Sigmoid colon (tissue), 7 donors: ENCODE measurements around the gene DLAT. TPM values are rescaled to one million over a fixed set of nuclear protein-coding genes. Genes with fewer than 3 reads are reported as not detected.

Experiments used
- DNase-seq: peaks from one replicate; pipeline ENCODE4 v3.0.0-alpha.2; 2019
- H3K27ac ChIP-seq, 4 donors: fragments of 200-600 bp; sonication (generic); one replicate each; pipeline ENCODE4 v1.5.1; 2016 to 2019; ENCODE audit warnings: mild to moderate bottlenecking in 1 of 4
- H3K27me3 ChIP-seq, 3 donors: fragments of 200-600 bp; sonication (generic); one replicate each; pipeline ENCODE4 v1.5.1; 2019; ENCODE audit warnings: mild to moderate bottlenecking in 1 of 3
- H3K36me3 ChIP-seq, 4 donors: fragments of 200-600 bp; sonication (generic); one replicate each; pipeline ENCODE4 v1.5.1; 2016 to 2019
- H3K4me1 ChIP-seq, 4 donors: fragments of 200-600 bp; sonication (generic); one replicate each; pipeline ENCODE4 v1.5.1; 2017 to 2019
- H3K4me3 ChIP-seq, 4 donors: fragments of 200-600 bp; sonication (generic); one replicate each; pipeline ENCODE4 v1.5.1; 2017 to 2019; ENCODE audit warnings: mild to moderate bottlenecking in 2 of 4, moderate library complexity in 1 of 4
- H3K9me3 ChIP-seq, 4 donors: fragments of 200-600 bp in 3 of 4; sonication (generic) in 3 of 4; one replicate each; pipeline versions ENCODE4 v1.5.1 to v1.6.1; 2013 to 2019
- CTCF ChIP-seq, 4 experiments: fragments of 450-650 bp in 3 of 4; fragments of 200-600 bp in 1 of 4; IDR thresholded peaks; one replicate each; pipeline ENCODE4 v1.5.1; 2016 to 2019; ENCODE audit warnings: antibody characterized with exemption in 4 of 4, mild to moderate bottlenecking in 3 of 4, moderate library complexity in 2 of 4
- EP300 ChIP-seq, 4 donors: sonication (generic); formaldehyde crosslinking; IDR thresholded peaks; one replicate each; pipeline ENCODE4 v1.6.1; 2017; ENCODE audit warnings: antibody characterized with exemption in 4 of 4
- POLR2A ChIP-seq, 2 donors: fragments of 450-650 bp; IDR thresholded peaks; one replicate each; pipeline ENCODE4 v1.6.1; 2016; ENCODE audit warnings: antibody characterized with exemption in 2 of 2, mild to moderate bottlenecking in 2 of 2, moderate library complexity in 2 of 2
- POLR2AphosphoS5 ChIP-seq, 4 donors: sonication (generic); formaldehyde crosslinking; IDR thresholded peaks; one replicate each; pipeline ENCODE4 v1.6.1; 2017; ENCODE audit warnings: antibody characterized with exemption in 4 of 4
- WGBS, 2 donors: extraction: QIAGEN DNeasy Blood & Tissue Kit; methylation state at CpG; one replicate each; pipeline ENCODE4 v1.1.7; 2013; 5-methylcytosine and 5-hydroxymethylcytosine counted together
- intact Hi-C: fragments of 100-400 bp; cut with DNase I; formaldehyde crosslinking; loops from one replicate; pipeline ENCODE4 v1.15.1; 2023
- polyA plus RNA-seq, 3 donors: library from polyadenylated mRNA; stranded (reverse); fragments of 200-250 nt; gene quantifications; one replicate each; pipeline ENCODE4 v1.2.3, GENCODE V29; 2013
- total RNA-seq, 4 donors: library from RNA; depleted of rRNA; stranded (reverse); fragments of >200 nt; gene quantifications; one replicate each; pipeline ENCODE4 v1.1.0, GENCODE V29; 2016
- donor health status: healthy with polysubstance abuse.
- donor health status: Bipolar disorder and iron deficiency.
- donor health status: healthy.

The DLAT gene
- total and polyA plus RNA-seq, 7 donors: 23.2 to 49.0 (median 27.3) TPM

- H3K9me3 ChIP-seq: no peaks in the 10 kb centered on the region
- H3K27me3 ChIP-seq: no peaks in the 10 kb centered on the region
- no peak overlapping the region for H3K4me3 ChIP-seq
- H3K36me3 ChIP-seq: peaks cover 11 to 58% (median 19%) of the 10 kb centered on the region in 4 donors
- no peak for DNase-seq
- no peak for TF ChIP-seq POLR2A (IDR thresholded peaks at IDR 0.05)
- TF ChIP-seq CTCF (IDR thresholded peaks at IDR 0.05): no peak
- intact Hi-C loops: no loop called here
- peak overlapping the region in 2 of 4 donors; percentile 26 to 60 for H3K27ac ChIP-seq
- H3K4me1 ChIP-seq: no peaks in the 10 kb centered on the region
- WGBS, 2 donors: 90 to 92% methylated on average over 1 of the region's 1 CpG
Measured at GRCh38 chr11:112016765-112017376, 8.3 kb upstream of the DLAT start.

GRCh38 chr11:112017538-112017937 is 7.7 kb upstream of the DLAT start:
- no peaks in the 10 kb centered on the region for H3K9me3 ChIP-seq
- no peaks in the 10 kb centered on the region for H3K4me1 ChIP-seq
- intact Hi-C loops: no loop called here
- no peaks in the 10 kb centered on the region for H3K27me3 ChIP-seq
- TF ChIP-seq CTCF (IDR thresholded peaks at IDR 0.05) (no peak), POLR2A (IDR thresholded peaks at IDR 0.05) (no peak), EP300 (IDR thresholded peaks at IDR 0.05) (no peak), POLR2AphosphoS5 (IDR thresholded peaks at IDR 0.05) (no peak)
- 90% methylated on average over 4 of the region's 4 CpGs for WGBS, 2 donors
- no peak overlapping the region for H3K4me3 ChIP-seq
- H3K27ac ChIP-seq: peak overlapping the region in 2 of 4 donors; percentile 23 to 39
- no peak for DNase-seq
- peaks cover 11 to 65% (median 19%) of the 10 kb centered on the region in 4 donors for H3K36me3 ChIP-seq

- no peak for DNase-seq
- H3K27ac ChIP-seq: no peak overlapping the region
- H3K4me1 ChIP-seq: no peaks in the 10 kb centered on the region
- intact Hi-C loops: no loop called here
- 91 to 93% methylated on average over 5 of the region's 5 CpGs for WGBS, 2 donors
- no peaks in the 10 kb centered on the region for H3K27me3 ChIP-seq
- no peaks in the 10 kb centered on the region for H3K9me3 ChIP-seq
- TF ChIP-seq POLR2AphosphoS5 (IDR thresholded peaks at IDR 0.05) (no peak), POLR2A (IDR thresholded peaks at IDR 0.05) (no peak), EP300 (IDR thresholded peaks at IDR 0.05) (no peak), CTCF (IDR thresholded peaks at IDR 0.05) (no peak)
- peaks cover 11 to 74% (median 19%) of the 10 kb centered on the region in 4 donors for H3K36me3 ChIP-seq
- no peak overlapping the region for H3K4me3 ChIP-seq
Measured at GRCh38 chr11:112019066-112019465, 6.1 kb upstream of the DLAT start.

GRCh38 chr11:112023104-112023503 is 2.1 kb upstream of the DLAT start:
- H3K36me3 ChIP-seq: peaks cover 11 to 54% (median 16%) of the 10 kb centered on the region in 4 donors
- peaks cover 0 to 14% (median 3%) of the 10 kb centered on the region in 4 donors for H3K4me1 ChIP-seq
- H3K27ac ChIP-seq: no peak overlapping the region
- intact Hi-C loops: no loop called here
- no peaks in the 10 kb centered on the region for H3K9me3 ChIP-seq
- 81 to 92% methylated on average over 3 of the region's 3 CpGs for WGBS, 2 donors
- no peak for DNase-seq
- no peak for TF ChIP-seq CTCF (IDR thresholded peaks at IDR 0.05)
- no peak for TF ChIP-seq POLR2A (IDR thresholded peaks at IDR 0.05)
- no peak for TF ChIP-seq EP300 (IDR thresholded peaks at IDR 0.05)
- no peak for TF ChIP-seq POLR2AphosphoS5 (IDR thresholded peaks at IDR 0.05)
- no peak overlapping the region for H3K4me3 ChIP-seq
- H3K27me3 ChIP-seq: no peaks in the 10 kb centered on the region
